CD4-positive, alpha-beta T cell treated with Interleukin-15 for 4 hours (primary cell): ENCODE results near the gene CIAPIN1.

ENCODE experiments used
- DNase-seq: peaks from one replicate; pipeline ENCODE4 v3.0.0-alpha.2; 2020; ENCODE audit warnings: low spot score

CIAPIN1 gene

DNA sequence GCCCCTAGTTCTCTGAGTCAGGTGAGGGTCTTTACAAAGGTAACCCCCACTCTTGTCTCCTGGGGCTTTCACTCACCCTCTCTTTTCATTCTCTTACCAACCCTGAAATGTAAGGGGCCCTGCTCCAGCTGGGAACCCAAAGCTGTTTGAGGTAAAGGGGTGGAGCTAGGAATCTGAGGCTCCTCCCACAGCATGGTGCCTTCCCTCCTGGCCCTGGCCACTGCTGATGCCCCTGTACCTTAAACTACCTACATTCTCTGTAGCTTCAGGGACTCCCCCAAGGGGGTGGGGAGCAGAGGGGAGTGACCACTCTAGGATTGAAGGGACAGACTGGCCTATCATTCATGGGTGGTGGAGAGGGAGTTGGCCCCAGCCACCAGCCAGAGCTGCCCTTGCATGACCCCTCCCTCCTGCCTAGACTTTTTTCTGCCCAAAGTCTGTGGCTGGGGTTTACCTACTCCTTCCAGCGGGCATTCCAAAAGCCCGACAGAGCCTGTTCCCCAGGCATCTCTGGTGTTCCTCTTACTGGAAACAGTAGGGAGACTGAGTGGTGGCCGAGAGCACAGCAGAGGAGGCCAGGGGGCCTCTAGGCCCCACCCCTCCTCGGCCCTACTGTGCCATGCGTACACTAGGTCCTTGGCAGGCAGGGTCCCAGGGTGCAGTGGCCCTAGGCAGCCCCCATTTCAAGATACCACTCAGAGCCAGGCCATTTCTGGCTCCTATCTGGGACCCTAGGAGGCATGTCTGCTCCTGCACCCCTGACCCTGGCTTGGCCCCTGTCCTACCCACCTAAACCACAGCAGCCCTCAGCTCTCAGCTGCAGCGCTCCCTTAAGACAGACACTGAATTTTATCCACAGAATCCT is 29.6 kb upstream of the CIAPIN1 start:
- no peak for DNase-seq

DNA sequence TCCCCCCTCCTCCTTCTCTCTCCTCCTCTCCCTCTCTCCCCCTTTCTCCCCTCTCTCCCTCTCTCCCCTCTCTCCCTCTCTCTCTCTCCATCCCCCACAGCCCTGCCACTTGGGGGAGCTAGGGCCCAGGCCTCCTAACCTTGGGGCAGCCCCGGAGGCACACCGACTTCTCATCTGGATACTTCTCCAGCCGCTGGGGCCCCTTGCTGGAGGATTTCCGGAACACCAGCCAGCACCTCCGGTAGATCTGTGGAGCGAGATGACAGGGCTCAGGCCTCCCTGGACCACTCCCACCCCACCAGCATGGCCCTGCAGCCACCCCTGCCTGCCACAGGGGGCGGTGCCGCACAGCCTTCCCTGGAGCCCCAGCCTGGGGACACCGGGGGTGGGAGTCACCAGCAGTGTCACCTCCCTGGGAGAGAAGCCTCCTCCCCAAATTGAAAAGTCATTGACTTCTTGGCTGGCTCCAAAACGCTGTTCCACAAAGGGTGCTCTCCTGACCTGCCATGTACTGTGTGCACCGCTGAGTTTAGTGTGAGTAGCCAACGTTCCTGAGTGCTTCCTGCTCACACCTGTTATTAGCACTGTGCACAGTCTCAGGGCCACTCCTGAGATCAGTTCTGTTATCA is 28.6 kb upstream of the CIAPIN1 start:
- peak; percentile 70 for DNase-seq

- no peak for DNase-seq
Observed at GRCh38 chr16:57474671-57475661, 27.8 kb upstream of the CIAPIN1 start.

DNA sequence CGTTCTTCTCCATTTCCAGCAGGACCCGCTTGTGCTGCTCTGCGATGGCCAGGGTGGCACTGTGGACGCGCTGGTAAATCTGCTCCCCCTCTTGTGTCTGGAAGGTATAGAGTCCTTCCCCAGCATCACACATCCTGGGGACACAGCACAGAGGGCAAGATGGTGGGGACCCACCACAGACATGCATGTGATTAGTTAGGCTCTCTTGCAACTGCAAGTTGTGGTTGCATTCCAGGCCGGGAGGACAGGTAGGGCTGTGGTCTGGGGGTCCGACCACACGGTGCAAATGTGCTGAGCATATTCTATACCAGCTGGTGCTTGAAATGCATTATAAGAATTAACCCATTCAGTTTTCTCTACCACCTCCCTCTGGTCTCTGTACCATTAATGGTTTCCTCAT is 26.7 kb upstream of the CIAPIN1 start:
- DNase-seq: no peak

GRCh38 chr16:57473176-57473840 is 26.1 kb upstream of the CIAPIN1 start:
- no peak for DNase-seq

GRCh38 chr16:57472665-57473060 is 25.5 kb upstream of the CIAPIN1 start:
- no peak for DNase-seq

DNA sequence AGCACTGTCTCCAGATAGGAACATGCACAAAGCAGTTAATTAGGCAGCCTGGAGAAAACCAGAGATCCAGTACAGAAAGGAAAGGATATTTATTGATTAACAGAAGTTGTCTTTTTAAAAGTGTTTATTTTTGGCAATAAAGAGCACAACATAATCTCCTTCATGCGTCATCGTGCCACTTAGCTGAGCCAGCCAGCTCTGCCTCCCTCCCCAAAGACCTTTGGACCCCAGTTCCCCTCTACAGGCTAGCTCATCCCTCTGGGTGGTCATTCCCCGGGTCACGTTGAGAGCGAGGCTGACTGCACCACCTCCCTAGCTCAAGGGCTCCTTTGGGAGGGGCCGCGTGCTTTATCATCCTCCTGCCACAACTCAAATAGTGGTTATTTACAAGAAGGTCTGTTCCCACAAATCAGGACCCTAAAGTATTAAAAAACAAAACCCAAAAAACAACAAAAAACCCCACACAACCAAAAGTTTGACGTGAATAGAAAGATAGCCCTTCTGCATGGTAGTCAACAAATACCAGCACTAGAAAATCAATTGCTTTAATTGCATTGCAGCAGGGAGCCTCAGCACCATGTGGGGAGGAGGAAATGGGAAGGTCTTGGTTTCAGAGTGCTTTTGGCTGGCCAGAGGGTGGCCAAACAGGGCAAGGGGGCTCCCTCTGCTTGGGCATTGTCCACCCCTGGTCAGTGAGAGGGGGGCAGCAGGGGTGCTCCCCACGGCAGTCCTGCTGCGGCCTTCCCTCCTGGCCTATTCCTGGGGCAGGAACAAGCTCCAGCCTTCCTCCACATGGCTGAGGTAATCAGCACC is 24.9 kb upstream of the CIAPIN1 start:
- no peak for DNase-seq

GRCh38 chr16:57471209-57471608 is 24.0 kb upstream of the CIAPIN1 start:
- DNase-seq: no peak

DNA sequence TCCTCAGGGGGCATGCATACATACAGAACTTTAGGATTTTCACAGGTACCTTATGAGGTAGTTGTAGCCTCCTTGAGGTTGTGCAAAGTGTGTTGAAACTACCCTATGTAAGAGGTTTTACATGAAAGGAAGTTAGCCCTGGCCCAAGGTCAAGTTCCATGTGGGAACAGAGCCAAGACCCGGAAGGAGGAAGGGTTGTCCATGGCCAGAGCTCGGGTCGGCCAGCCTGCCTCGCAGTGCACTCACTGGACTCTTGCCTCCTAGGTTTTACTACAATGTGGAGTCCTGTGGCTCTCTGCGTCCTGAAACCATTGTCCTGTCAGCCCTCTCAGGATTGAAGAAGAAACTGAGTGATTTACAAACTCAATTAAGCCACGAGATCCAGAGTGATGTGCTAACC is 23.5 kb upstream of the CIAPIN1 start:
- DNase-seq: no peak

DNA sequence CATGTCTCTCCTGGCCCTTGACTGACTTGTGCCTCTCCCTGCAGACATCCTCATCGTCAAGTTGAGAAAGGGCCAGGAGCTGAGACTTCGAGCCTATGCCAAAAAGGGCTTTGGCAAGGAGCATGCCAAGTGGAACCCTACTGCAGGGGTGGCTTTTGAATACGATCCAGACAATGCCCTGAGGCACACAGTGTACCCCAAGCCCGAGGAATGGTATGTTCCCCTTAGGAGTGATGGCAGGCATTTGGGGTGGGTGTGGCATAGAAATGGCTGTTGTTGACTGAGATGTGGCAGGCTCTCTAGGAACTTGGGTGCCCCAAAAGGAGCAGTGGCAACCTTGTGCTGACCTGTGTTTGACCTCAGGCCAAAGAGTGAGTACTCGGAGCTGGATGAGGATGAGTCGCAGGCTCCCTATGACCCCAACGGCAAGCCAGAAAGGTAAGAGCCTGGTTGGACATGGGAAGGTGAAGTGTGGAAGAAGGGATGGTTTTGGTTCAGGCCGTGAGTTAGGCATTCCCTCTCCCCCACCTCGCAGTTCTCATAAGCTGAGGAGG is 22.8 kb upstream of the CIAPIN1 start:
- no peak for DNase-seq

DNA sequence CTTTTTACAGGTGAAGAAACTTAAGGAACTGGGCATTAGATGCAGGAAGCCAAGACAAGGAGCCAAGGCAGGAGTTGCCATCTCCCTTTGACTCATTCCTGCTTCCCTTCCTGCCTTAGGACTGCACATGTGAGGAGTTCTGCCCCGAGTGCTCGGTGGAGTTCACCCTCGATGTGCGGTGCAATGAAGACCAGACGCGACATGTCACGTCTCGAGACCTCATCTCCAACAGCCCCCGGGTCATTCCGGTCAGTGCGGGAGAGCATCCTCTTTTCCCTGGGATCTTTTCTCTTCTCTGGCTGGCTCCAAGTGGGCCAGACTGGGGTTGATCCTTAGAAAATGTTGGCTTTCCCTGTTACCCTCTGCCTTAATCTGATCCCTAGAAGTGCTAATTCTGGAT is 21.9 kb upstream of the CIAPIN1 start:
- no peak for DNase-seq

- no peak for DNase-seq
Observed at GRCh38 chr16:57468346-57468745, 21.2 kb upstream of the CIAPIN1 start.

DNA sequence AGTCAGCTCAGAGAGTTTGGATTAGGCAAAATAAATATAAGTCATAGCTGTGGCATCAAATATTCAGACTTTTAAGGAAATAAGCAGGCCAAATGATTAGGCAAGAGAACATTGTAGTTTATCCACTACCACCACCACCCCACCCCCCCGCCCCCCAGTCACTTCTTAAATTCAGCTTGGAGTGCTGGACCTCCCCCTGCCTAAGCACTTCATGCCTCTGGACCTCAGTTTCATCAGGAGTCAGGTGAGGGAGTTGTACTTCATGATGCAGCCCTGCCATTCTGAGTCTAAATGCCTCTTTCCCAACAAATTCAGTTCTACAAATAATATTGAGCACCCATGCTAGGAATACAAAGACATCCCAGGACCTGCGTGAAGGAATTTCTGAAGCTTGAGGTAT is 17.3 kb upstream of the CIAPIN1 start:
- no peak for DNase-seq

GRCh38 chr16:57462978-57463362 is 15.8 kb upstream of the CIAPIN1 start:
- no peak for DNase-seq

DNA sequence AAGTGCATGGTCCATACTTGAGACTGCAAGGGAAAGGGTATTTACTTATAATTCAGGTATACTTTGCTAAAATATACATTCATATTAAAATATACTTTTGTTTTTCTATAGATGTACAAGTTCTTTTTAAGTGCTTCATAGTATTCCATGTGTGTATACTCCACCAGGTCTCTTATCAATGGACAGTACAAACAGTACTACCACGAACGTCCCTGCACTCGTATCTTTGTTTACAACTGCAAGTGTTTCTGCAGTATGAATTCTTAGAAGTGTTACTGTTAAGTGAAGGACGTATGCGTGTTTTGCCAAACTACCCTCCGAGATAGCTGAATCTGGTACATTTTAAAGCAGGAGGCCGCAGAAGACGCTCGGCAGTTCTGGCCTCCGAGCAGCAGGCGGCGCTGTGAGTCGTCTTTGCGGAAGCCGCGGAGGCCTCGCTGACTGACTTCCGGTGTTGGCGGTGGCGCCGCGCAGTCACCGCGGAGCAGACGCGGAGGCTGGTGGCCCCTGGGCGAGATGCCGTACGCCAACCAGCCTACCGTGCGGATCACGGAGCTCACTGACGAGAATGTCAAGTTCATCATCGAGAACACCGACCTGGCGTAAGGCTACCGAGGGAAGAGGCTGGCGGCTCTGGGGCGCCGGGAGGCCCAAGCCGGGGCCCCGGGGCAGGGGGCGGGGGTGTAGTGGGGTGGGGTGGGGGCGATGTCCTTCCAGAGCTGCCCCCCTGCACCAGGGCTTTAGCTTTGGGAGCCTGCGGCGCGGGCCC is 15.2 kb upstream of the CIAPIN1 start, which contains the start of gene POLR2C:
TSS of gene POLR2C (plus strand) at position 471 of the 769 bp plus-strand sequence. CDS start at position 517, 46 bp downstream.
- peak; percentile 94 for DNase-seq

DNA sequence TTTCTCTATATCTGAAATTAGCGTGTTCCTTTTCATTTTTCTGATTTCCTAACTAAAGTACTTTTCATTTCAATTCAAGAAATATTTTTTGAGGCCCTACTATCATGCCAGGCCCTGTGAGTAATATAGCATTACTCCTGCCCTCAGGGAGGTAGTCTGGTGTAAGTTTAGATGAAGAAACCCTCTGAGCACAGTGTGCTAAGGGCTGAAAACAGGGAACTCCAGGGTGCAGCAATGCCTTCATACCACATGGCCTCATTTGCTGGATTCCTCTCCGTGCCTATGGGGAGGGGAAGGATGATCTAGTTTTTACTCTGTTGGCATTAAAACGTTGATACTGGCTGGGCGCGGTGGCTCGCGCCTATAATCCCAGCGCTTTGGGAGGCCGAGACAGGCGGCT is 4.8 kb upstream of the CIAPIN1 start:
- DNase-seq: no peak

DNA sequence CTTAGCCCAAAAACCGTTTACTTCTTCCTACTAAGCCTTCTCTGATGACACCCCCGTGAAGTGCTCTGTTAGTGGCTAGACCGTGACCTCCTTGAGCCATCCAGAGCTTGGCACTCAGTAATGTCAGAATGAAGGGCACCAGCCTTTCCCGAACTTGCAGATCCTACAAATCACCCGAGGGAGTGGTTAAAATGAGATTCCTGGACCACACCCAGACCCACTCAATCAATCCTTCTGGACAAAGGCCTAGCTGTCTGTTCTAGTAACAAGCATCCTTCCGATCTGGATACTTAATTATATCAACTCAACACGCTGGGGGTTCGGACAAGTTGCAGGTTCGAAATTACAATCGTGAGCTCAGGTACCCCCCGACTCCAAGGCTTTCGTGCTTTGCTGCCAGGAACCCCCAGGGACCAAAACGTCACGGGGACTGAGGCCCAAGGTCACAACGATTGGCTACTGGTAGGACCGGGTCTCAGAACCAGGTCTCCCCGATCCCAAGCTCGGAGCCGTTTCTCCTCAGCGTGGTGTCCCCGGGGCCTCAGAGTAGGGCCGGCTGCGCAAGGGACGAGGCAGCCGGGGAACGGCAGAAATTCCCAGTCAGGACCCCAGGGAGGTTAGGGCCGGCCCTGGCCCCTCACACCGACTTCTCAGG is 527 bp downstream of the CIAPIN1 start:
- no peak for DNase-seq

DNA sequence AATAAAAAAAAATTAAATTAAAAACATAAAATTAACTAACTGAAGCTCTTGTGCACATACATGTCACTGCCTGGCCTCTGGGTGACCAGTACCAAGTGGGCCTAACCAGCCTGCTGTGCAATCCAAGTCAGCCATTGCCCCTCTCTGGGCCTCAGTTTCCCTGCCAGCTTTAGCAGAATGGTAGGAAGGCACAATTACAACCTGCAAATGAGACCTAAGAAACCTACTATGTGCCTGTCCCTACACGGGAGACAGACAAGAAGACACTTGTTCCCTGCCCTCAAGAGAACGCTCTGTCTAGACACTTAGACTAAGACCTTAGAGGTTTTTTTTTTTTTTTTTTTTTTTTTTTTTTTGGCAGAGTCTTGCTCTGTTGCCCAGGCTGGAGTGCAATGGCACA is 1.7 kb downstream of the CIAPIN1 start:
- no peak for DNase-seq

DNA sequence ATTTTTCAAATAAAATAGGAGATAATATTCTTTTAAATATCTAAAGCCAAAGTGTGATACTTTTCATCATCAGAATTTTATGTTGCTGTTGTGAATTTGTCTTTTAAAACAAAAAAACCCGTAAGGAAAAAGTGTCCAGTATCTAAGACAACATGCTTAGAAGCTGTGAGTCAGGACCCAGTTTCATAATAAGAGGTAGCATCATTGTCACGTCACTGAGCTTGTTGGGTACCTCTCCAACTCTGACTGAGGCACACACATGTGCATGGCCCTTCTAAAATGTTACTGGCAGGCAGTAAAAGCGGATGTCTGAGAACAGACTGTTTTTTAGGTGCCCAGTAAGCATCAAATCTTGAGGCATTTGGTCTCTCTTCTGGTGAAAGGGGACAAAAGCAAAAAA is 2.5 kb downstream of the CIAPIN1 start:
- no peak for DNase-seq
